Fibroblast of lung (primary cell): ENCODE measurements around the gene LRRC26.
A peak's percentile ranks its signal among the peaks of the same experiment; 100 is the strongest.

Experiments
- EZH2 ChIP-seq: IDR thresholded peaks from 2 replicates; pipeline ENCODE4 v1.5.1; 2012; ENCODE audit warnings: low read length, control low read depth, mild to moderate bottlenecking; ENCODE audit errors: missing control alignments
- TF ChIP-seq, protein P1 (sequence below), 2 donors: IDR thresholded peaks in 1 of 2; conservative IDR thresholded peaks in 1 of 2; 1 replicate in 1 of 2; 2 replicates in 1 of 2; pipeline ENCODE4 v1.5.1; 2011 to 2012; ENCODE audit warnings: low read length in 2 of 2, control low read depth in 1 of 2, inconsistent platforms in 1 of 2, low read depth in 1 of 2, mild to moderate bottlenecking in 1 of 2

DNA sequence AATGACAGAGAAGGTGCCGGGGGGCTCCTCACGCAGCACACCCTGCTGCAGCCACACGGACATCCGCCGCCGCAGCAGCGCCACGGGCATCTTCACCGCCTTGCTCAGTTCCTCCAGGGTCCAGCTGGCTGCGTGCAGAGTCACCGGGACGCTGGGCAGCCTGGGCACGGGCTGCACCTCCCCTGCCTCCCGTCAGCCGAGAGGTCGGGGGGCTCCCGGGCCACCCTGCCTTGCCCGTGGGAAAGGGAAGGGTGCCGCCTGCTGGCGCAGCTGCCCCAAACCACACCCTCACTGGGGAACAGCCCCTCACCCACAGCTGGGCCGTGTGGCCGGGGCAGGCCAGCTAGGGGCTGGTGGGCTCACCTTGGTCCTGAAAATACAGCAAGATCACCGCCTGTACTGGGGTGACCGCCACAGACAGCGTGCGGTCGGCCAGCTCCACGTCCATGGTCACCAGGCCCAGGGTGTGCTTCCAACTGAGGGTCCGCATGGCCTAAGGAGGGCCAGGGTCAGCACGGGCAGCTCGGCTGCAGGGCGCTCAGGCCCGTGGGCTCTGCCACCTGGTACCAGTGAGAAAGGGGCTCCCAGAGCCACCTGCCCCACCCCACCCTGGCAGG lies 5.6 kb upstream of the LRRC26 start:
- TF ChIP-seq, protein P1, sequence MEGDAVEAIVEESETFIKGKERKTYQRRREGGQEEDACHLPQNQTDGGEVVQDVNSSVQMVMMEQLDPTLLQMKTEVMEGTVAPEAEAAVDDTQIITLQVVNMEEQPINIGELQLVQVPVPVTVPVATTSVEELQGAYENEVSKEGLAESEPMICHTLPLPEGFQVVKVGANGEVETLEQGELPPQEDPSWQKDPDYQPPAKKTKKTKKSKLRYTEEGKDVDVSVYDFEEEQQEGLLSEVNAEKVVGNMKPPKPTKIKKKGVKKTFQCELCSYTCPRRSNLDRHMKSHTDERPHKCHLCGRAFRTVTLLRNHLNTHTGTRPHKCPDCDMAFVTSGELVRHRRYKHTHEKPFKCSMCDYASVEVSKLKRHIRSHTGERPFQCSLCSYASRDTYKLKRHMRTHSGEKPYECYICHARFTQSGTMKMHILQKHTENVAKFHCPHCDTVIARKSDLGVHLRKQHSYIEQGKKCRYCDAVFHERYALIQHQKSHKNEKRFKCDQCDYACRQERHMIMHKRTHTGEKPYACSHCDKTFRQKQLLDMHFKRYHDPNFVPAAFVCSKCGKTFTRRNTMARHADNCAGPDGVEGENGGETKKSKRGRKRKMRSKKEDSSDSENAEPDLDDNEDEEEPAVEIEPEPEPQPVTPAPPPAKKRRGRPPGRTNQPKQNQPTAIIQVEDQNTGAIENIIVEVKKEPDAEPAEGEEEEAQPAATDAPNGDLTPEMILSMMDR (conservative IDR thresholded peaks at IDR 0.05 in 1 of 2, IDR thresholded peaks at IDR 0.05 in 1 of 2; ENCODE audit: low read depth in 1 of 2, low read length in 2 of 2), result peak in 1 of 2 donors; percentile 19
- peak; percentile 25 for TF ChIP-seq EZH2
